HEK293 (cell line): Measurements from ENCODE around the gene EPS8.

Experiments used
- BCL11A ChIP-seq: fragments of 450-650 bp; formaldehyde crosslinking; IDR thresholded peaks from 2 replicates; pipeline ENCODE4 v1.5.1; 2016; ENCODE audit warnings: low read depth, missing biosample characterization, missing genetic modification characterization
- BCL6B ChIP-seq: fragments of 450-650 bp; formaldehyde crosslinking; IDR thresholded peaks from 2 replicates; pipeline ENCODE4 v1.5.1; 2017; ENCODE audit warnings: missing biosample characterization, missing genetic modification characterization
- CTCF ChIP-seq: fragments of 450-650 bp; formaldehyde crosslinking; IDR thresholded peaks from 2 replicates; pipeline ENCODE4 v1.5.1; 2016; ENCODE audit warnings: missing biosample characterization, missing genetic modification characterization
- PBX3 ChIP-seq: sonication (generic); formaldehyde crosslinking; IDR thresholded peaks from 2 replicates; pipeline ENCODE4 v1.8.1; 2022; ENCODE audit warnings: mild to moderate bottlenecking, moderate library complexity, missing genetic modification reagents
- PRDM2 ChIP-seq: fragments of 450-650 bp; formaldehyde crosslinking; IDR thresholded peaks from 2 replicates; pipeline ENCODE4 v1.5.1; 2016; ENCODE audit warnings: missing biosample characterization, missing genetic modification characterization, borderline replicate concordance
- SP2 ChIP-seq: fragments of 450-650 bp; formaldehyde crosslinking; IDR thresholded peaks from 2 replicates; pipeline ENCODE4 v1.5.1; 2016; ENCODE audit warnings: missing biosample characterization, missing genetic modification characterization
- ZNF10 ChIP-seq: fragments of 450-650 bp; formaldehyde crosslinking; IDR thresholded peaks from 2 replicates; pipeline ENCODE4 v1.5.1; 2017; ENCODE audit warnings: missing biosample characterization, missing genetic modification characterization
- ZNF202 ChIP-seq: fragments of 450-650 bp; formaldehyde crosslinking; IDR thresholded peaks from 2 replicates; pipeline ENCODE4 v1.5.1; 2016; ENCODE audit warnings: missing biosample characterization, missing genetic modification characterization, borderline replicate concordance
- ZNF274 ChIP-seq, 2 experiments: fragments of 200-500 bp in 1 of 2; fragments of 450-650 bp in 1 of 2; sonication (Bioruptor generic) in 1 of 2; formaldehyde crosslinking in 1 of 2; IDR thresholded peaks; 2 replicates each; pipeline versions ENCODE4 v1.5.1 to v1.6.1; 2014 to 2016; ENCODE audit warnings: borderline replicate concordance in 1 of 2, inconsistent platforms in 1 of 2, low read length in 1 of 2, missing biosample characterization in 1 of 2, missing genetic modification characterization in 1 of 2
- ZNF549 ChIP-seq: fragments of 450-650 bp; IDR thresholded peaks from 2 replicates; pipeline ENCODE4 v1.5.1; 2018; ENCODE audit warnings: missing biosample characterization, missing genetic modification characterization, mild to moderate bottlenecking, inconsistent platforms, moderate library complexity
- ZSCAN30 ChIP-seq: fragments of 450-650 bp; IDR thresholded peaks from 2 replicates; pipeline ENCODE4 v1.5.1; 2018; ENCODE audit warnings: missing biosample characterization, mild to moderate bottlenecking, missing genetic modification characterization, moderate library complexity

- no peak for TF ChIP-seq PRDM2 (tag by site-specific recombination)
- no peak for TF ChIP-seq PBX3
- TF ChIP-seq BCL6B (tag by site-specific recombination) = no peak
- no peak for TF ChIP-seq ZSCAN30 (tag by site-specific recombination)
- no peak for TF ChIP-seq CTCF
- no peak for TF ChIP-seq SP2
- no peak for TF ChIP-seq ZNF549 (tag by site-specific recombination)
- TF ChIP-seq BCL11A (tag by site-specific recombination) = no peak
- no peak for TF ChIP-seq ZNF10
- TF ChIP-seq ZNF202 (tag by site-specific recombination) = no peak
- TF ChIP-seq ZNF274 (IDR thresholded peaks at IDR 0.05; ENCODE audit: low read length) = no peak
- TF ChIP-seq ZNF274 (tag by site-specific recombination; IDR thresholded peaks at IDR 0.05; ENCODE audit: borderline replicate concordance) = no peak
Measured at GRCh38 chr12:15651371-15651770, 137.8 kb downstream of the EPS8 start.
